Measurements from ENCODE around the gene EIF4A2.

DNA sequence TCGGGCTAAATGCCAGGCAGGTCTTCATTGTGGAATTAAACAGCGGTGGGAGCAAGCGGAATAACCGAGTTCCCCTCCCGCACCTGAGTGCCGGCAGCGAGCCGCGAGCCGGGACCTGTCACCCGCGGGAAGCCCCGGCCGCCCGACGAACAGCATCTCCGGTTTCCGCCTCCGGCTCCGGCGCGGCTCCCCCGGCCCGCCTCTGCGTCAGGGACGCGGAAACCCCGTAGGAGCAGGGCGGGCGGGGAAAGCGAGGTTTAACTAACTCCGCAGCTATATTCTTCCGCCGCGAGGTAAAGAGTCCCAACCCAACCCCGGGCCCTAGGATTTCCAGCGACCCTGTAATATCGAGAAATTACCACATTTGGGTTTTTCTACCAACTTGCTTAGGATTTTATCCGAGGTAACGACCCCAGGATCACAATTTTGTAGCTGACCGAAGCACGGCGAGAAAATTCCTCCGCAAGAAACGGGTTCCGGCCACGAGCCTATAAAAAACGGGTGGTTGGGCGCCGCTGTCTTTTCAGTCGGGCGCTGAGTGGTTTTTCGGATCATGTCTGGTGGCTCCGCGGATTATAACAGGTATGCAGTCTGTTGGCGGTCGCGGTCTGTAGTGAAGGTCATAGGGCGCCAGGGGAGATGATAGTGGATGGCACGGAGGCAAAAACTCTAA is at the start of gene EIF4A2:
- TF ChIP-seq POLR2AphosphoS5 (IDR thresholded peaks at IDR 0.05), result peak; percentile 94 to 99 (median 99)
- TF ChIP-seq, protein P1, sequence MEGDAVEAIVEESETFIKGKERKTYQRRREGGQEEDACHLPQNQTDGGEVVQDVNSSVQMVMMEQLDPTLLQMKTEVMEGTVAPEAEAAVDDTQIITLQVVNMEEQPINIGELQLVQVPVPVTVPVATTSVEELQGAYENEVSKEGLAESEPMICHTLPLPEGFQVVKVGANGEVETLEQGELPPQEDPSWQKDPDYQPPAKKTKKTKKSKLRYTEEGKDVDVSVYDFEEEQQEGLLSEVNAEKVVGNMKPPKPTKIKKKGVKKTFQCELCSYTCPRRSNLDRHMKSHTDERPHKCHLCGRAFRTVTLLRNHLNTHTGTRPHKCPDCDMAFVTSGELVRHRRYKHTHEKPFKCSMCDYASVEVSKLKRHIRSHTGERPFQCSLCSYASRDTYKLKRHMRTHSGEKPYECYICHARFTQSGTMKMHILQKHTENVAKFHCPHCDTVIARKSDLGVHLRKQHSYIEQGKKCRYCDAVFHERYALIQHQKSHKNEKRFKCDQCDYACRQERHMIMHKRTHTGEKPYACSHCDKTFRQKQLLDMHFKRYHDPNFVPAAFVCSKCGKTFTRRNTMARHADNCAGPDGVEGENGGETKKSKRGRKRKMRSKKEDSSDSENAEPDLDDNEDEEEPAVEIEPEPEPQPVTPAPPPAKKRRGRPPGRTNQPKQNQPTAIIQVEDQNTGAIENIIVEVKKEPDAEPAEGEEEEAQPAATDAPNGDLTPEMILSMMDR (IDR thresholded peaks at IDR 0.05), result peak in 1 of 5 experiments; percentile 11
- peak; percentile 100 for TF ChIP-seq POLR2A (IDR thresholded peaks at IDR 0.05)
